ENCODE data around the gene RBM28. TPM values are rescaled to one million over a fixed set of nuclear protein-coding genes. Genes with fewer than 3 reads are reported as not detected.

The RBM28 gene
- total RNA-seq, 4 donors from 2014 or later, result 15.4 to 42.7 (median 19.1) TPM

GRCh38 chr7:128389085-128389617, 45.4 kb upstream of the RBM28 start:
- TF ChIP-seq CTCF (IDR thresholded peaks at IDR 0.05) (no peak), POLR2A (IDR thresholded peaks at IDR 0.05) (no peak)
- WGBS, 2 donors, result 45 to 47% methylated on average over 2 of the region's 2 CpGs
- DNase-seq (ENCODE audit: low spot score in 2 of 2), result no peak
- no peak overlapping the region for H3K4me3 ChIP-seq (ENCODE audit: low read depth, poor library complexity, severe bottlenecking)
- intact Hi-C loops (cut with DNase I; ENCODE audit: low total_unique reads), result loop anchor here (5.0 kb wide), 1 partner anchor 37 kb away; no protein-coding TSS in a partner anchor

GRCh38 chr7:128388145-128388485, 44.4 kb upstream of the RBM28 start:
- intact Hi-C loops (cut with DNase I; ENCODE audit: low total_unique reads), result loop anchor here (5.0 kb wide), 1 partner anchor 36 kb away; no protein-coding TSS in a partner anchor

GRCh38 chr7:128387216-128388144, 43.8 kb upstream of the RBM28 start:
- H3K4me3 ChIP-seq (ENCODE audit: low read depth, poor library complexity, severe bottlenecking), result no peak overlapping the region
- 29% methylated on average over 24 of the region's 24 CpGs for WGBS, 2 donors
- intact Hi-C loops (cut with DNase I; ENCODE audit: low total_unique reads), result loop anchor here (5.0 kb wide), 1 partner anchor 35 kb away; no protein-coding TSS in a partner anchor
- peak; percentile 58 to 96 for DNase-seq (ENCODE audit: low spot score in 2 of 2)
- TF ChIP-seq POLR2A (IDR thresholded peaks at IDR 0.05) (no peak), CTCF (IDR thresholded peaks at IDR 0.05) (peak in 1 of 3 donors; percentile 60)

More at GRCh38 chr7:128388145-128388485, 44.4 kb upstream of the RBM28 start:
- 45 to 50% methylated on average over 3 of the region's 3 CpGs for WGBS, 2 donors
- no peak for DNase-seq (ENCODE audit: low spot score in 2 of 2)
- H3K4me3 ChIP-seq (ENCODE audit: low read depth, poor library complexity, severe bottlenecking), result no peak overlapping the region
- TF ChIP-seq CTCF (IDR thresholded peaks at IDR 0.05), result no peak
- no peak for TF ChIP-seq POLR2A (IDR thresholded peaks at IDR 0.05)

GRCh38 chr7:128385988-128386925, 42.5 kb upstream of the RBM28 start:
- TF ChIP-seq POLR2A (IDR thresholded peaks at IDR 0.05) (no peak), CTCF (IDR thresholded peaks at IDR 0.05) (no peak)
- intact Hi-C loops (cut with DNase I; ENCODE audit: low total_unique reads), result loop anchor here (5.0 kb wide), 1 partner anchor 34 kb away; no protein-coding TSS in a partner anchor
- H3K4me3 ChIP-seq (ENCODE audit: low read depth, poor library complexity, severe bottlenecking), result no peak overlapping the region
- 83 to 95% methylated on average over 4 of the region's 4 CpGs for WGBS, 2 donors
- DNase-seq (ENCODE audit: low spot score in 2 of 2), result no peak

- intact Hi-C loops (cut with DNase I; ENCODE audit: low total_unique reads), result loop anchor here (5.0 kb wide), 1 partner anchor 32 kb away; no protein-coding TSS in a partner anchor
- 59 to 74% methylated on average over 7 of the region's 7 CpGs for WGBS, 2 donors
- no peak for DNase-seq (ENCODE audit: low spot score in 2 of 2)
- no peak for TF ChIP-seq POLR2A (IDR thresholded peaks at IDR 0.05)
- TF ChIP-seq CTCF (IDR thresholded peaks at IDR 0.05), result no peak
- H3K4me3 ChIP-seq (ENCODE audit: low read depth, poor library complexity, severe bottlenecking), result no peak overlapping the region
Observed at GRCh38 chr7:128384726-128385125, 41.0 kb upstream of the RBM28 start.

Measured in lower leg skin (tissue), 4 donors.